Activated gamma-delta T cell treated with Interleukin-2 at 50 U/mL for 16 hours (primary cell): ENCODE results near the gene SLC17A1.

Experiments used
- DNase-seq: peaks from one replicate; pipeline ENCODE4 v3.0.0-alpha.2; 2020

The SLC17A1 gene

DNA sequence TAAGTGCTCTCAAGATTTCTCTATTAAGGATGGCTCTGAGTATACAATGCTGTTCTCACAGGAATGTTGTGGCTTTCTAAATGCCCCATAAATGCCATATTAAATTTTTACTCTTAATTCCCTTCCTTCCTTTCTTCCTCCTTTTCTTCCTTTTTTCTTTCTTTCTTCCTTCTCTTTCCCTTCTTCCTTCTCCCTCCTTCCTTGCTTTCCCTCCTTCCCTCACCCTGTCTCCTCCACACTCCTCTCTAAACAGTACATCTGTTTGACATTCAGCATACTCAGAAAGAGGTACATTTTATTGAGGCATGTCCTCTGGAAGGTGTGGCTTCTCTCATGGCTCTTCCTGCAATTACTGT lies 433 bp upstream of the SLC17A1 start:
- DNase-seq: no peak

DNA sequence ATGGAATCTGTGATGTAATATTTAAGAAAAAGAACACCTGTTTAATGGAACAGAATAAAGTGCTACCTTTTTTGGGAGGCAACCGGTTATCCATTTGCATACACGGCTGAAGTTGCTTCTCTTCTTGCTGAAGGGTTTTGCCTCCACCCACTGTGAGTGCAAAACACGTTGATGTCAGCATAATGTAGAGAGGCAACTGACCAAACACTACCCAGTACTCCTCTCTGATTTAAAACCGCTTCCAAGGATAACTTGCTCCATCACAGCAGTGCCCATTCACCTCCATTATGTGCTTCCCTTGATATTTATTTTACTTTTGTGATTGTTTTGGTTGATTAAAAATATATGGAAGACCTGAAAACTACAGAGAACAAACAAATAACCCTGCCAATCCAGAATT lies 1.4 kb downstream of the SLC17A1 start:
- no peak for DNase-seq

DNA sequence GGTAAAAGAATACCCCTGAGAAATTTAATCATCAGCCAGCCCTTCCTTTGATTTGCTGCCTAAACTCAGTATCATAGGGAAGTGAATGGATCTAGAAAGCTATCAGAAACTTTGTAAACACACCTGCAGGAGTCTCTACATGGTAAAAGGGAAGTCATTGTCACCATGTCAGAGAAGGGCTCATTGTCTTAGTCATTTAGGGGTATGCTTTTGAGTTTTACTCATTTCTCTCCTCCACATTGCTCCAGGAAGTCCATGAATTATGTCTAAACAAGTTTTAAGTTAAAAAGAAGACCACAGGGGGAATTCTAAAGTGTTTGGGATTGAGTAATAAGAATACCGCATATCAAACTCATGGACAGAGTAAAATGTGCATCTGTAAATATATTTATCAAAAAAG lies 2.5 kb downstream of the SLC17A1 start:
- DNase-seq: no peak

DNA sequence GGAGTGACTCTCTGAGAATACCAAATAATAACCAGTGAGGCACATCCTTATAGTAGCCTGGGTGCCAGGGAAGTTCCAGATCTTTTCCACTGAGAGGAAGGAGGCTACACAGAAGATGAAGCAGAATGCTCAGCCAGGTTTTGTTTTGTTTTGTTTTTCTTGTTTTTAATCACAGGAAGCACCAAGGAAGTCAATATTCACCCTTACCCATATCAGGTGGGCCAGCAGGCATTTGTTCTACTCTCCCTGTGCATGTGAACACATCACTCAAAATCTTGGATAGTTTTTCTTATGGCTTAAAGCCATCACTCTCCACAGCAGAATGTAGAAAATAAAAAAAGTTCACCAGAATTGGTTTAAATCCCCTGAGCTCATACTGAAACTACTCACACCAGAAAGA lies 10.5 kb downstream of the SLC17A1 start:
- DNase-seq: no peak

DNA sequence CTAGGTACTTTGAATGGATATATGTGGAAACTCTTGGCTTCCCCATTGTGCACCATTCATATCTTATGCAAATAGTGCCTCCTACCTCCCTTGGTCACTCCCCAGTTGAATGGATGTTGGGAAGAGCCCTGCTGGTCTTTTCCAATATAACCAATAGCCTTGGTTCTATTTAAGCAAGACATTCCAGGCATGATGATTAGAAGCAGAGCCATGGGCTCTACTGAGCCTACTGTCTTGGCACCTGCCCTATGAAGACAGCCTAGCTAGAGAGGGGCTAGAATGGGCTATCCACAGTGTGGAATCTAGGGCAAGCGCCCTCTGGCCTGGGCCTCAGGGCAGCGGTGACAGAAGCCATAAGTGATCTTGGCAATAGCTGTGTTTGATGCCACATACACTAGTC lies 15.6 kb downstream of the SLC17A1 start:
- DNase-seq: no peak

DNA sequence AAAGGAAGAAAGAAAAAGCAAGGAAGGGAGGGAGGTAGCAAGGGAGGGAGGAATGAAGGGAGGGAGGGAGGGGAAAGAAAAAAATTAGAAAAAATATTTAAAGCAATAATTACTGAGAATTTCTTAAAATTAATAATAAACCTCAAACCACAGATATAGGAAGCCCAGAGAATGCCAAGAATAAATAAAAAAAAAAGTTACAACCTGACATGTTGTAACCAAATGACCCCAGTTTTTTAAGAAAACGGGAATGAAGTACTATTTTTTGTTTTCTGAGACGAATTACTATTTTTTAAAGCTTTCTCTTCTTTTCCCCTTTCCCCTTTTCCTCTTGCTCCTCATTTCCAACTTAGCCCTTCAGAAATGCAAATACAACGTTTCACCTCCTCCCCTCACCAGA lies 16.7 kb downstream of the SLC17A1 start:
- no peak for DNase-seq

DNA sequence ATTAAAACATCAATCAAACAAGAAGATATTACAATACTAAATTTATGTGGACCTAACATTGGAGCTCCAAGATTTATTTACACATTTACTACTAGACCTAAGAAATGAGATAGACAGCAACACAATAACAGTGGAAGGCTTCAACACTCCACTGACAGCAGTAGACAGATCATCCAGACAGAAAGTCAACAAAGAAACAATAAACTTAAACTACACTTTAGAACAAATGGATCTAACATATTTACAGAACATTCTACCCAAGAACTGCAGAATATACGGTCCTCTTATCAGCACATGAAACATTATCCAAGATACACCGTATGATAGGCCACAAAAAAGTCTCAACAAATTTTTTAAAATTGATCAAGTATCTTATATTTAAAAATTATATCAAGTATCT lies 27.0 kb downstream of the SLC17A1 start:
- DNase-seq: no peak

DNA sequence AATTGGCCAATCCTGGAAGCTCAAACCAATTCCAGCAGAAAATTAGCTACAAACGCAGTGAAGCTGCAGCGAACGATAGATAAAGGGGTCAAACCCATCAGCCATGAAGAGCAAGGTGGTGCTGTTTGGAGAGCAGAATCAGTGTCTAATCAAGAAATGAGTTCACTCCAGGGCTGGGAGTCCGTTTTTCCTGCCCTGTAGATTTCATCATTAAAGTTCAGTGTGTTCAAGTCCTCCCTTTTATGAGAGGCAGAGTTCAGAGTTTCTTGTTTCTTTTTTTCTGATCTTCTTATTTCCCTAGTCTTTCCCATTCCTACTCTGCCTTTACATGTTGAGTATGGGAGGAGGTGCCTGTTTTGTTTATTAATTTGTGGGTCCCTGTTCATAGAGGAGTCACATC lies 30.4 kb downstream of the SLC17A1 start:
- no peak for DNase-seq

DNA sequence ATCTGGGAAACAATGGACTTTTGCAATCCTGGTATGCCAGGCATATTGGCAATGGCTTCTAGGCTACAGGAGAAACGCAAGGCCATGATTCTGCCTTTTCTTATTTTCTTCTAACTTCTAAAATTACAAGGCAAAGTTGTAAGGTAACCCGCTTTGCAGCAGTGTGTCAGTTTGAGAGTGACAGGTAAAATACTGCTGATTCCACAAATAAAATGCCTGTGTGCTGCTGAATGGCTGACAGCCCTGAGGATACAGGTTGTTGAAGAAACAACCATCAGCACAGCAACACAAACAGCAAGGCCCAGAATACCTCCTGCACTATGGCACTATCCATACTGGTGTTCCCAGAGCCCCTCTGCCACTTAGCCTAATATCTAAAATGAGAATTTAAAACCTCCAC lies 37.1 kb downstream of the SLC17A1 start:
- no peak for DNase-seq

DNA sequence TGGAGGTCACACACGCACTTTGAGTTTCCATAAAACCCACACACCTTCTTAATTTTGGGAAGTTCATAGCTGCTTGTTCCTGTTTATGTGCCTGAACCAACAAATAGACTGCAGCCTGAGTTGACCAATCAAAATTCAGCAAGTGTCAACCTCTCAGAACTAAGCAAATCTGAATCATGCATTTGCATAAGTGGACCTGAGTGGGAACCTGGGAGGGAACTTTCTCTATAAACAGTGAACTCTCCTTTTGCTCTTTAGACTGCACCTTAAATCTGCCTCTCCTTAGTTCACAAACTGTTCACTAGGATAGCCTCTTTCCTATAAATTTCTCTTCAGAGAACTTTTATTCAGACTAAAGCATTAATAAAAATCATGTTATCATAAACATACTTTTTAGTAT lies 37.9 kb downstream of the SLC17A1 start:
- DNase-seq: no peak

DNA sequence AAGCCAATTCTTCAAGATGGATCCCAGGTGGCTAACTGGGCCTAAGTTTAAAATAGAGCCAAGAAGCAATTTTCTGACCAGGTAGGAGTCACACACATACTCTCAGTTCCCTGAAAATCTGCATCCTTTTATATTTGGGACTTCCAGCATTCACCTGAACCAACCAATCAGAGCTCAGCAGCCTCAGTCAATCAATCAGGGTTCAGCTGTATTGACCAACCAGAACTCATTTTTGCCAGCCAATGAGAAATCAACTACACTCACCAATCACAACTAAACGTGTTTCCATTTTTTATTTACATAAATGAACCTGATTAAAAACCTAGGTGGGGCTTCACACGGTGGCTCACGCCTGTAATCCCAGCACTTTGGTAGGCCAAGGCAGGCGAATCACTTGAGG lies 39.8 kb downstream of the SLC17A1 start:
- no peak for DNase-seq

DNA sequence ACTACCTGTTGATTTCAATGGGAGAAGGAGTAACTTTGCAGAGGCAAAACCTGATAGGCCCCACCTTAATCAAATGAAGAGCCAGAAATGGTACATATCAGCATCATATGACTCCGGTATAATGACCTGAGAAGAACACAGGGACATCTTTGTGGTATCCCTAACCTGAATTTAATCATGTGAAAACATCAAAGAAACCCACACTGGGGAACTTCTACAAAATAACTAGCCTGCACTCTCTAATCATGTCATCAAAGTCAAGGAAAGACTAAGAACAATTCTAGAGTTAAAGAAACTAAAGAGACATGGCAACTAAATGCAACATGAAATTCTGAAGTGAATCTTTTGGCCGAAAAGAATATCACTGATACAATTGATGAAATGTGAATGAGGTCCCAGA lies 42.4 kb downstream of the SLC17A1 start:
- no peak for DNase-seq

DNA sequence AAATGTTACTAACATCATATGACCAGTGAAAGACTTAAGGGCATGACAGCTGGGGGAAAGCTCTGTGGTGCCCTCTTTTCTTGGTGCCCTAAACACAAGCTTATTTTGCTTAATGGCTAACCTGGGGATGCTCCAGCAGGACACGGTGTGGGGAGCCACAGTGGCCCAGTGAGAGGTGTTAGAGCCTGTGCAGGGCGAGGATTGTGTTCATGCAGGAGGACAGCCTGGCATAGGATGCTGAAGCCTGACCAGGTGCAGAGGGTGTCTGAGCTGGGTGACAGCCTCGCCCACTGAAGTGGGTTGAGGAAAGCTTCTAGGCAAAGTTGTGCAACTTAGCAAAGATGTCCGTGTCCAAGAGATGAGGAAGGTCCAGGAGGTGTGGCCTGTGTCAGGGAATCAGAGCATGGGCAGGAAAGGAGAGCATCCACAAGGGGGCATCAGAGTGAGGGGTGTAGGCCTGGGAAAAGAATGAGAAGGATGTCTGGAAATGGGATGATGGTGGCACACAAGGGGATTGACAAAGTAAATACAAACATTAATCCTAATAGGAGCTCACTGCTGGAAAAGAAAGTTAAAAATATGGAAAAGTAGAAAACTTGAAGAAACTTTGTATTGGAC lies 43.4 kb downstream of the SLC17A1 start:
- DNase-seq: peak; percentile 38

DNA sequence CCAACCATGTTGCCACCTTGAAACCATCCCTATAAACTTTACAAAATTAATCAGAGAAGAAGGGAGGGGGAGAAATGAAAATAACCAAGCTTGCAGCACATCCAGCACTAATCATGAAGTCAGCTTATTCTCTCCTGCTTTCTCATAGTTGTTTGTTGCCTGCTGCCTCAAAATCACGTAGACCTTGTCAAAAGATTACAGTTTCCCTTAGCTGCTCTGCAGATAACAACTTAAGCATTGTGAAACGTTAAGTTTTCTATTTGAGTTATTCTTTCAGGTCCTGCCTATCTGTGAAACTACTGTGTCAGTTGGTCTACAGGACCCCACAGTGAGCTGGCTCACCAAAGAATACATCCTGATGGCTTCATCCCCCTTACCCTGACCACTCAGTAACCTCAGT lies 44.4 kb downstream of the SLC17A1 start:
- no peak for DNase-seq

DNA sequence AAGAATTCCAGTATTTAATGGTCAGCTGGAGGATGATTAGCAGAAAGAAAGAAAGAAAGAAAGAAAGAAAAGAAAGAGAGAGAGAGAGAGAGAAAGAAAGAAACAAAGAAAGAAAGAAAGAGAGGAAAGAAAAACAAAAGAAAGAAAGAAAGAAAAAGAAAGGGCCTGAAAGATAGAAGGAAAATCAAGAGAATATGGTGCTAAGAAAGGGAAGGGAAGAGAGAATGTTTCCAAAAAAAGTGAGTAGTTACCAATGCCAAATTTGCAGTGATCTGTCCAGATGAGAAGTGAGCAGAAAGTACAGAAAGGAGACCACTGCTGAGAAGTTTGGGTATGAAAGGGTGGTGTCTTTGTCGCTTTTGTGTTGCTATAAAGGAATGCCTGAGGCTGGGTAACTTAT lies 50.7 kb downstream of the SLC17A1 start:
- no peak for DNase-seq

DNA sequence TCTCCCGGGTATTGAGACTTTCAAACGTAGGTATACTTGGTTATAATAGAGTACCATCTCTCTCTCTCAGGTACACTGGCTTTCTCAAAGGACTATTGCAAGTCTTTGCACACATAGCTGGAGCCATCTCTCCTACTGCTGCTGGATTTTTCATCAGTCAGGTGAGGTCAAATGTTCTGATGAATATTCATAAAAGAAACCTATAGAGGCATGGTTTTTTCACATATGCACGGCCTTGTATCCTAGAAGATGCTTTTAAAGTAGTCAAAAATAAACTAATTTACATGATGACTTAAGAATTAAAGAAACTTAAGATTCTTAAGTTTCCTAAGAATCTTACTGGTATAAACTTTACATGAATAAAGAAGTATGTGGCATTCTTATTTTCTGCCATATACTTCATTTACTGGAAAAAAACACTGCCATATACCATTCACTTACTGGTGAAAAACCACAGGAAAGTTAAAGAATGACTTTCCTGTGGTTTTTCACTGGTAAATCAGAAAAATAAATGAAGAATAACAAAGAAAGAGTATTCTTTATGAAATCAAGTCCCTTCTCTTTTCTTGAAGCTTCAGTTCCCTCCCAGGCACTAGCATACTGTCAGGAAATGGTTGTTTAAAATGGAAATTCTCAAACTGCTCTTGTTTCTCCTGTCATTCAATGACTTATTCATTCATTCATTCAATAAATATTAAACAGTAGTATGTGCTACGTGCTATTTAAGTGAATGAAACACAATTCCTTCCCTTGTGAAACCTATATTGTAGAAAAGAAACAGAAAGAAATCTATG lies 53.8 kb downstream of the SLC17A1 start:
- no peak for DNase-seq

DNA sequence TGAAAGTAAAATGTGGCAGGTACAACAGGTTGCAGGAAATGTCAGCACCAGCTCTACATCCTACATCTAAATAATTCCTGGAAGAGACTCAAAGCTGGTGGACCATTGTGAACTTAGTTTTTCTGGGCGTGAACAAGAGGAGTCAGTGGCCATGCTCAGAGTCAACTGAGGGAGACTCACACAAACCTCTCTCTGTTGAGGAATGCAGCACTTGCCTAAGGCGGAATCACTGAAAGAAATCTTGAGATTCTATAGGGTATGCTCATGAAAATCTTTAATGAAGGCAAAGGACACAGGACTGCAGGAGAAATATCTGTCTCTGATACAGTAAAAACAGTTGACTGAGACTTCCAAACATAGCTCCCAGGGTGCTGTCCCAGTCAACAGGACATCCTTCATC lies 54.8 kb downstream of the SLC17A1 start:
- no peak for DNase-seq

DNA sequence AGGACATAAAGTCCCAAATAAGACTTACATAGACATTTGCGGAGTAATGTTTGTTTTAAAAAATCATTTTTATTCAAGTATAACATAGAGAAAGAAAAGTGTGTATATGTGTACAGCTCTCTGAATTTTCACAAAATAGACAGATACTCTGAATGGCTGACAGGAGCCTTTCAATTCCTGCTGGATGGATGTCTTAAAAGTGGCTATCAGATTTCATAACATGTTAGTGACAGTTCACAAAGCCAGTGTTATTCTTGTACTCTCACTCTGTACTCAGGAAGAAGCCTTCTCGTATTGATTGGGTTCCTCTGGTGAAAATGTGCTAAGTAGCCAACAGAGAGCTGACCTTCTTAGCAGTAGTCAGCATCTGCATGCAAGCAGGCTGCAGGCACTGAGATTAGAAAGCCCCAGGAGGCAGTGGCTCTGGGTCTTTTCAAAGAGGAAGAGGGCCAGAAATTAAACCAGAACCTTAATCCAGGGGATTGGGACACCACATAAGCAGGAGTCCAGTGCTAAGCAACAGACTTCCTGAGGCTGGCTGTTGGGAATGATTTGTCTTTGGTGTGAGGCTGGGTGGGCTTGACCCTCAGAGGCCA lies 57.6 kb downstream of the SLC17A1 start:
- DNase-seq: no peak

DNA sequence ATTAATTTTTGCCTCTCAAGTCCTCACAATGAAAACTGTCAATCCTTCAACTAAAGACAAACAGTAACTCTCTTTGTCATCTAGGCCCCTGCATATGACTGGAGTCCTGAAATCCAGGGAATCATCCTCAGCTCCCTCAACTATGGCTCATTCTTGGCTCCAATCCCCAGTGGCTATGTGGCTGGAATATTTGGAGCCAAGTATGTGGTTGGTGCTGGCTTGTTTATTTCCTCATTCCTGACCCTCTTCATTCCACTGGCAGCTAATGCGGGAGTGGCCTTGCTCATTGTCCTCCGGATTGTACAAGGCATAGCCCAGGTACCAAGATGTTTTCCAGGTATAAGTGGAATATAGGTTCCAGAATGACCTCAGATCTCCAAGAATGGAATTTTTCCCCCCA lies 61.9 kb downstream of the SLC17A1 start:
- DNase-seq: no peak

DNA sequence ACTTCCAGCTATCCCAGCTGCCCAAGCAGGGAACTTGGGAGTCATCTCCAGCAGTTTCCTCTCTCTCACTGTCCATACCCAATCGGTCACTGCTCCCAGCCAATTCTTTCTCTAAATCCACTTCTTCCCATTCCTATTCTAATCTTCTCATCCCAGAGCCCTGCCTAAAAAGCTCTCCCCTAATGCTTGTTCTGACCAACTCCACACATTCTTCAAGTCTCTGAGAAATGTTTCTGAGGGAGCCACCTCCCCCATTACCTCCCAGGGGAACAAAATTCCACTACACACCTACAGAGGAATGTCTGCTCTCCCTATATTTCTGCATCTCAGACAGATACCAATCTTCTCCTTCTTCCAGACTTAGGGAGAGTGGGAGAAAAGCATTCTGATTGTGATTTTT lies 63.3 kb downstream of the SLC17A1 start:
- no peak for DNase-seq

DNA sequence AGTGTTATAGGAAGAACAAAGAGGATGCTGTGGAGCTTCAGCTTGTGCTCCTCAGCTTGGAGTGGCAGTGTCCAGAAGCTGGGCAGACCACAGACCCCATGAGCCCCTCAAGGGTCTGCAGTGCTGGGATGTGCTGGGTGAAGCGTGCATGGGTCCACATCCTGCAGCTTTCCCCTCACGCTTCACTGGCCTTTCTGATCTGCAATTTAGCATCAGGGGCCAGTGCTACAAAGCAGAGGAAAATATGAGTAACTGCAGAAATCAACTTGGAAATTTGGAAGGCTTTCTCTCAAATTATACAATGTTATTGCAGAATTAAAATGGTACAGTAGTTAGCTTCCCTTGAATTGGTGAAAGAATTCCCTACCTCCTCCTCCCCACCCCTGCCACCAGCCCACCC lies 67.2 kb downstream of the SLC17A1 start:
- DNase-seq: no peak

DNA sequence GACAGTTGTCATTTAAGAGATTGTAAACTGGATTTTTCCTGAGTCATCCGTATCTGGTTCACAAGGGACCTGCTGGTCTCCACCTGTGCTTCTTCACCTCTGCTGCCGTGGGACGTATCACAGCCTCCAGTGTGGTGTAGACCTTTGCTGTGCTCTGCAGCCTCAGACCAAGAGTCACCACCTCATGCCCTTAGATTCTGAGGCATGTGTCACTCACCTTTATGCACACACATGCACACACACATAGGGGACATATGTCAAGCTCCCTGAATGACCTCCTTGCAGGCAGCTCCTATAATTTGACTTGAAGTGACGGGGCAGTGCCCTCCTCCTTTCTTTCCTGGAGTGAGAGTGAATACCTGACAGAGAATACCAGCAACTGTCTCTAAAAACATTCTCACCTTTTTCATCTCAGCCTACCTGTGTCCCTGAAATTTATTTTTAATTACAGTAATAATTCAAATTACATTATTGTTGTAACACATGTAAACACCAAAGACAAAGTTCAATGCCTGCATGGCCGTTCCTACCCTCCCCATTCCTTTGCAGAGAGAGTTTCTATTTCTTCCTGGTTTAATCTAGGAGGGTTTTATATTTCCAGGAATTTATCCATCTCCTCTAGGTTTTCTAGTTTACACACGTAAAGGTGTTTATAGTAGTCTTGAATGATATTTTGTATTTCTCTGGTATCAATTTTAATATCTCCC lies 73.8 kb downstream of the SLC17A1 start:
- no peak for DNase-seq

DNA sequence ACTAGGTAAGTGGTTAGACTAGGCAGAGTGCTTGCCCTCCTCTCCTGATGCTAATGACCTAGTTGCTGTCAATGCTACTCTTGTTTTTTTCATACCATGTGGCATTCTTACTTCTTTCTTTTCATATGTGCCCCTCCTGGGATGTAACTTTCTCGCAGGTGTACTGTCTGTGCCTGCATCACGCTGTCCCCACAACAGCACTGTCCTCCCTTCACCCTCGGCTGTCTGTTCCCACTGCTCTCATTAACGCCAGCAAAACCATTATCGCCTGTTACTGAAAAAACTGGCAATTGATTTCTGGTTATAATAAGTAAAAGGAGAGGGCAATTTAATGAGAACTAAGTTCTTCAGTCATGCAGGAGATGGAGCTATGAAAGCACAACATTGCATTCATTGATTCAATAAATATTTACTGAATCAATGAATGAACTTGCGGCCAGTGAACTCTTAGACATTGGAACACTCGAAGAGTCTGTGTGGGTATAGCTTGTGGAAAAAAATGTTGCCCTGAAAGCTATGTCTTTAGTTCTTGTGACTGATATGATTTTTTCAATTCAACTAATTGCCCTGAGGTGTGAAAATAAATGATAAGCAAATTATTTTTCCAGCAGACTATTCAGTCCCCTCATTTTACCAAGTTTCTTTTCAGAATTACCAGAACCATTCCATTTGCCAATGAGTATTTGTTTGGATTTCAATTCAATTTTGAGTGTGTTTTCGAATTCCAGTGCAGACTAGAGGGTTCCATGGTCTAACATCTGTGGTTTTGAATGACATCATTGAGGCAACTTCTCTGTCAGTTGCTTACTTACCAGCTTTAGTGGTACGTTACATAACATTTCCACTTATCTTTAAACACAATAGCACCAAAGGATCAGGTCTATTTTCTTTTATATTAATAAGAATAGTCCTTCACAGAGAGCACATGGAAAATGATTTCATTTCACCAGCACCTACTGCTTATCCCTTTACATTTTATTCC lies 75.2 kb downstream of the SLC17A1 start:
- no peak for DNase-seq
